ENCODE results near the gene CATSPER4.

CATSPER4 gene

GRCh38 chr1:26169198-26169554, 21.2 kb upstream of the CATSPER4 start:
- no peaks in the 10 kb centered on the region for H3K79me2 ChIP-seq (ENCODE audit: insufficient read depth, low read depth)
- H3K4me2 ChIP-seq, result peak overlapping the region; percentile 3; the same call in 1 of the 2 replicates
- TF ChIP-seq CTCF (conservative IDR thresholded peaks at IDR 0.05; ENCODE audit: low read depth, low read length), result no peak
- H3K27ac ChIP-seq, result no peak overlapping the region
- H2AFZ ChIP-seq (ENCODE audit: low read depth), result peak overlapping the region; percentile 89
- H4K20me1 ChIP-seq (ENCODE audit: insufficient read depth), result no peaks in the 10 kb centered on the region
- H3K9ac ChIP-seq, result no peak overlapping the region
- H3K4me3 ChIP-seq (IDR thresholded peaks at IDR 0.05; ENCODE audit: insufficient read depth, low read depth, low read length), result no peak overlapping the region
- H3K27me3 ChIP-seq (ENCODE audit: insufficient read depth, low read depth), result peaks cover 27% of the 10 kb centered on the region
- H3K4me1 ChIP-seq (ENCODE audit: low read depth, poor library complexity, severe bottlenecking), result peaks cover 29% of the 10 kb centered on the region
- H3K36me3 ChIP-seq (ENCODE audit: insufficient read depth), result no peaks in the 10 kb centered on the region

DNA sequence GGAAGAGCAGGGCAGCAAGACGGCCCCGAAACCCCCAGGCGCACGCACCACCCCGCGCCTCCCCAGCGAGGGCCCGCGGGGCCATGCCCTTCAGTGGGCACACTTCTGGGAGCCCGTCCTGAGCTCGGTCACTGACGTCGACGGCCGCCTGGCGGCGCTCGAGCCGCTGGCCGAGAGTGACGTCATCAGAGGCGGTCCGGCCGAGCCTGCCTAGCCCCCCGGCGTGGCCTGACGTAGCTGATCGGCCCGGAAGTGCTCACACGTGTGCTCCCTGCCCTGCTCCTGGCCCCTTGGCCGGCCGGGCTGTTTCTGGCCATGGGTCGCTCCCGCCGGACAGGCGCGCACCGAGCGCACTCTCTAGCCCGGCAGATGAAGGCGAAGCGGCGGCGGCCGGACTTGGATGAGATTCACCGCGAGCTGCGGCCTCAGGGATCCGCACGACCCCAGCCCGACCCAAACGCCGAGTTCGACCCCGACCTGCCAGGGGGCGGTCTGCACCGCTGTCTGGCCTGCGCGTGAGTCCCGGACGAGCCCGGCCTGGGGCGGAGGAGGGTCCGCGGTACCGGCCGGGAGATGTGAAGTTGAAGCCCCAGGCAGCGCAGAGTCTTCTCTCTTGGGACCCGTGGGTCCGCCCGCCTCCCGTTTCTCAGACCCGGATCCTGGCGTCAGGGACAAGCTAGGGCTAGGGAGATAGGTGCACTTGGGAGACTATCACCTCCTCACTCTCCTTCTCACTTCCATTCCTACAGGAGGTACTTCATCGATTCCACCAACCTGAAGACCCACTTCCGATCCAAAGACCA, 20.5 kb upstream of the CATSPER4 start, which contains the start of gene ZNF593:
TSS of gene ZNF593 (plus strand) at position 240 of the 803 bp plus-strand sequence. CDS start at position 316, 76 bp downstream.
- Histone ChIP-seq H3K9ac (peak within 1 kb of the TSS; percentile 95), H3K4me2 (peak within 1 kb of the TSS; percentile 94), H3K4me3 (IDR thresholded peaks at IDR 0.05; ENCODE audit: insufficient read depth, low read depth, low read length) (peak within 1 kb of the TSS; percentile 78), H3K4me1 (ENCODE audit: low read depth, poor library complexity, severe bottlenecking) (peaks cover 29% of the 10 kb centered on the region), H3K36me3 (ENCODE audit: insufficient read depth) (no peaks in the 10 kb centered on the region), H4K20me1 (ENCODE audit: insufficient read depth) (no peaks in the 10 kb centered on the region), H3K27me3 (ENCODE audit: insufficient read depth, low read depth) (peaks cover 21% of the 10 kb centered on the region), H2AFZ (ENCODE audit: low read depth) (peak within 1 kb of the TSS; percentile 89), H3K79me2 (ENCODE audit: insufficient read depth, low read depth) (no peaks in the 10 kb centered on the region), H3K27ac (peak within 1 kb of the TSS; percentile 37)
- peak; percentile 77 for TF ChIP-seq CTCF (conservative IDR thresholded peaks at IDR 0.05; ENCODE audit: low read depth, low read length)

GRCh38 chr1:26170472-26170821, 20.0 kb upstream of the CATSPER4 start:
- H3K79me2 ChIP-seq (ENCODE audit: insufficient read depth, low read depth), result no peaks in the 10 kb centered on the region
- no peaks in the 10 kb centered on the region for H3K36me3 ChIP-seq (ENCODE audit: insufficient read depth)
- peaks cover 24% of the 10 kb centered on the region for H3K4me1 ChIP-seq (ENCODE audit: low read depth, poor library complexity, severe bottlenecking)
- H4K20me1 ChIP-seq (ENCODE audit: insufficient read depth), result no peaks in the 10 kb centered on the region
- H3K4me3 ChIP-seq (IDR thresholded peaks at IDR 0.05; ENCODE audit: insufficient read depth, low read depth, low read length), result peak overlapping the region; percentile 78
- no peak for TF ChIP-seq CTCF (conservative IDR thresholded peaks at IDR 0.05; ENCODE audit: low read depth, low read length)
- H3K9ac ChIP-seq, result peak overlapping the region; percentile 95; the same call in 1 of the 2 replicates
- H3K27ac ChIP-seq, result no peak overlapping the region; the same call in 1 of the 2 replicates
- H2AFZ ChIP-seq (ENCODE audit: low read depth), result peak overlapping the region; percentile 89
- H3K27me3 ChIP-seq (ENCODE audit: insufficient read depth, low read depth), result peaks cover 18% of the 10 kb centered on the region
- H3K4me2 ChIP-seq, result peak overlapping the region; percentile 94

- no peak within 1 kb of the TSS for H3K27ac ChIP-seq
Observed at GRCh38 chr1:26171084-26172072, 19.0 kb upstream of the CATSPER4 start, which contains the start of gene ZNF593OS. ZNF593OS (minus strand) TSS chr1:26171832; CDS start chr1:26171661, 171 bp downstream.

More at GRCh38 chr1:26171084-26172072, 19.0 kb upstream of the CATSPER4 start, which contains the start of gene ZNF593OS:
- TF ChIP-seq CTCF (conservative IDR thresholded peaks at IDR 0.05; ENCODE audit: low read depth, low read length), result no peak
- Histone ChIP-seq H3K36me3 (ENCODE audit: insufficient read depth) (no peaks in the 10 kb centered on the region), H3K79me2 (ENCODE audit: insufficient read depth, low read depth) (no peaks in the 10 kb centered on the region), H3K4me3 (IDR thresholded peaks at IDR 0.05; ENCODE audit: insufficient read depth, low read depth, low read length) (no peak within 1 kb of the TSS), H3K27me3 (ENCODE audit: insufficient read depth, low read depth) (peaks cover 16% of the 10 kb centered on the region), H3K4me1 (ENCODE audit: low read depth, poor library complexity, severe bottlenecking) (peaks cover 15% of the 10 kb centered on the region), H4K20me1 (ENCODE audit: insufficient read depth) (no peaks in the 10 kb centered on the region), H3K4me2 (peak within 1 kb of the TSS; percentile 94; the same call in 1 of the 2 replicates), H2AFZ (ENCODE audit: low read depth) (no peak within 1 kb of the TSS), H3K9ac (no peak within 1 kb of the TSS)

Measured in KMS-11 (cell line).